ENCODE measurements around the gene SYNE4.
"Not testable (repeated sequence)": the region's sequence is repeated elsewhere in the genome, so short reads cannot be mapped to it uniquely, and the experiment has no call there.

The SYNE4 gene

GRCh38 chr19:35975608-35976214 lies 32.9 kb downstream of the SYNE4 start:
- no peak overlapping the region for H3K27ac ChIP-seq (ENCODE audit: low read depth, low read length)
- H3K4me3 ChIP-seq (ENCODE audit: low read depth in 1 of 2, low read length in 2 of 2) = no peak overlapping the region
- H3K36me3 ChIP-seq (ENCODE audit: control insufficient read depth in 1 of 2, insufficient read depth in 2 of 2, low read length in 2 of 2) = no peaks in the 10 kb centered on the region
- H3K9ac ChIP-seq (ENCODE audit: low read depth in 1 of 2, low read length in 2 of 2) = no peak overlapping the region
- H3K4me1 ChIP-seq (ENCODE audit: control insufficient read depth in 1 of 2, insufficient read depth in 2 of 2, low read length in 2 of 2) = no peaks in the 10 kb centered on the region
- H3K27me3 ChIP-seq (ENCODE audit: control insufficient read depth in 1 of 2, insufficient read depth in 2 of 2, low read length in 2 of 2) = peaks cover 0 to 12% of the 10 kb centered on the region in 2 donors
- H3K9me3 ChIP-seq (ENCODE audit: control insufficient read depth in 1 of 2, low read length in 2 of 2) = no peaks in the 10 kb centered on the region

DNA sequence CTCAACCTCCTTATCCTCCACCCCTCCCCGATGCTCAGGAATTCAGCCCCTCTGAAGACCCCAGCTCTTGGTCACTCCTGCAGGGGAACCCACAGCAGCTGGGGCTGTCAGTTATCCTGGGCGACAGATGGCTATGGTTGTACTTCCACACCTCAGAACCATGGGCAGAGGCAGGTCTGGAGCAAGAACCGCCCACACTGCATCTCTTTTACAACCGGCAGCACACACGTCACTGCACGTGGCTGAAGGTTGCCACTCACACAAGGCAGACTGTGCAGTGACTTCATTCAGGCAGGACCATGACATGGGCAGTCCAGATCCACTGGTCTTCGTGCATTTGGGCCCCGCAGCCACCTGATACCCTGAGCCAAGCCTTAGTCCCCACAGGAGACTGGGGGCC lies 35.1 kb downstream of the SYNE4 start:
- no peak overlapping the region for H3K9ac ChIP-seq (ENCODE audit: low read depth in 1 of 2, low read length in 2 of 2)
- H3K27me3 ChIP-seq (ENCODE audit: control insufficient read depth in 1 of 2, insufficient read depth in 2 of 2, low read length in 2 of 2) = peaks cover 0 to 5% of the 10 kb centered on the region in 2 donors
- no peak overlapping the region for H3K27ac ChIP-seq (ENCODE audit: low read depth, low read length)

GRCh38 chr19:35966771-35967170 lies 41.8 kb downstream of the SYNE4 start:
- no peak overlapping the region for H3K27ac ChIP-seq (ENCODE audit: low read depth, low read length)
- H3K9me3 ChIP-seq (ENCODE audit: control insufficient read depth in 1 of 2, low read length in 2 of 2) = no peaks in the 10 kb centered on the region
- H3K4me1 ChIP-seq (ENCODE audit: control insufficient read depth in 1 of 2, insufficient read depth in 2 of 2, low read length in 2 of 2) = no peaks in the 10 kb centered on the region
- no peak overlapping the region for H3K9ac ChIP-seq (ENCODE audit: low read depth in 1 of 2, low read length in 2 of 2)
- no peaks in the 10 kb centered on the region for H3K36me3 ChIP-seq (ENCODE audit: control insufficient read depth in 1 of 2, insufficient read depth in 2 of 2, low read length in 2 of 2)
- H3K4me3 ChIP-seq (ENCODE audit: low read depth in 1 of 2, low read length in 2 of 2) = no peak overlapping the region
- H3K27me3 ChIP-seq (ENCODE audit: control insufficient read depth in 1 of 2, insufficient read depth in 2 of 2, low read length in 2 of 2) = peaks cover 0 to 9% of the 10 kb centered on the region in 2 donors

More for the DNA sequence above, 35.1 kb downstream of the SYNE4 start:
- Histone ChIP-seq H3K4me3 (ENCODE audit: low read depth in 1 of 2, low read length in 2 of 2) (no peak overlapping the region), H3K4me1 (ENCODE audit: control insufficient read depth in 1 of 2, insufficient read depth in 2 of 2, low read length in 2 of 2) (no peaks in the 10 kb centered on the region), H3K9me3 (ENCODE audit: control insufficient read depth in 1 of 2, low read length in 2 of 2) (no peaks in the 10 kb centered on the region), H3K36me3 (ENCODE audit: control insufficient read depth in 1 of 2, insufficient read depth in 2 of 2, low read length in 2 of 2) (no peaks in the 10 kb centered on the region)

GRCh38 chr19:35963514-35963913 lies 45.1 kb downstream of the SYNE4 start:
- Histone ChIP-seq H3K27ac (ENCODE audit: low read depth, low read length) (no peak overlapping the region), H3K27me3 (ENCODE audit: control insufficient read depth in 1 of 2, insufficient read depth in 2 of 2, low read length in 2 of 2) (peaks cover 14 to 15% of the 10 kb centered on the region in 2 donors), H3K4me1 (ENCODE audit: control insufficient read depth in 1 of 2, insufficient read depth in 2 of 2, low read length in 2 of 2) (no peaks in the 10 kb centered on the region), H3K4me3 (ENCODE audit: low read depth in 1 of 2, low read length in 2 of 2) (no peak overlapping the region), H3K36me3 (ENCODE audit: control insufficient read depth in 1 of 2, insufficient read depth in 2 of 2, low read length in 2 of 2) (no peaks in the 10 kb centered on the region), H3K9me3 (ENCODE audit: control insufficient read depth in 1 of 2, low read length in 2 of 2) (no peaks in the 10 kb centered on the region), H3K9ac (ENCODE audit: low read depth in 1 of 2, low read length in 2 of 2) (no peak overlapping the region)

DNA sequence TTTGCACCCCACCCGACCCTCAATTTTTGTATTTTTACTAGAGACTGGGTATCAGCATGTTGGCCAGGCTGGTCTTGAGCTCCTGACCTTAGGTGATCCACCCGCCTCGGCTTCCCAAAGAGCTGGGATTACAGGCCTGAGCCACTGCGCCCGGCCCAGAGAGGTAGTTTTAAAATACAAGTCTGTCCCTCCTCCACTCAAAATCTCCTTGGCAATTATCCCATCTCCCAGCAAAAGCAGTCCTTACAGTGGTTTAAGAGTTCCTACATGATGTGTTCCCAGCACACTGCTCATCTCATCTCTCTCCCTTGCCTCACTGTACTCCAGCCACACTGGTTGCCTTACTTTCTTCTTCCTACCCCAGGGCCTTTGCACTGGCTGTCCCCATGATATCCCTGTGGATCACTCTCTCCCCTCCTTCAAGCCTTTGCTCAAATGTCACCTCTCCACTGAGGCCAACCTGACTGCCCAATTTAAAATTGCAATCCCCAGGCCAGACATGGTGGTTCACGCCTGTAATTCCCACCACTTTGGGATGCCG lies 48.1 kb downstream of the SYNE4 start:
- no peak overlapping the region for H3K27ac ChIP-seq (ENCODE audit: low read depth, low read length)
- no peak overlapping the region for H3K4me3 ChIP-seq (ENCODE audit: low read depth in 1 of 2, low read length in 2 of 2)
- no peaks in the 10 kb centered on the region for H3K36me3 ChIP-seq (ENCODE audit: control insufficient read depth in 1 of 2, insufficient read depth in 2 of 2, low read length in 2 of 2)
- H3K4me1 ChIP-seq (ENCODE audit: control insufficient read depth in 1 of 2, insufficient read depth in 2 of 2, low read length in 2 of 2) = no peaks in the 10 kb centered on the region
- H3K27me3 ChIP-seq (ENCODE audit: control insufficient read depth in 1 of 2, insufficient read depth in 2 of 2, low read length in 2 of 2) = peaks cover 17 to 23% of the 10 kb centered on the region in 2 donors
- no peak overlapping the region for H3K9ac ChIP-seq (ENCODE audit: low read depth in 1 of 2, low read length in 2 of 2)
- no peaks in the 10 kb centered on the region for H3K9me3 ChIP-seq (ENCODE audit: control insufficient read depth in 1 of 2, low read length in 2 of 2)

- no peaks in the 10 kb centered on the region for H3K4me1 ChIP-seq (ENCODE audit: control insufficient read depth in 1 of 2, insufficient read depth in 2 of 2, low read length in 2 of 2)
- no peak overlapping the region for H3K9ac ChIP-seq (ENCODE audit: low read depth in 1 of 2, low read length in 2 of 2)
- H3K36me3 ChIP-seq (ENCODE audit: control insufficient read depth in 1 of 2, insufficient read depth in 2 of 2, low read length in 2 of 2) = no peaks in the 10 kb centered on the region
- H3K27ac ChIP-seq (ENCODE audit: low read depth, low read length) = no peak overlapping the region
- peaks cover 16 to 23% of the 10 kb centered on the region in 2 donors for H3K27me3 ChIP-seq (ENCODE audit: control insufficient read depth in 1 of 2, insufficient read depth in 2 of 2, low read length in 2 of 2)
- H3K9me3 ChIP-seq (ENCODE audit: control insufficient read depth in 1 of 2, low read length in 2 of 2) = no peaks in the 10 kb centered on the region
- peak overlapping the region in 1 of 2 donors; percentile 45 for H3K4me3 ChIP-seq (ENCODE audit: low read depth in 1 of 2, low read length in 2 of 2)
Measured at GRCh38 chr19:35959968-35960320, 48.7 kb downstream of the SYNE4 start.

DNA sequence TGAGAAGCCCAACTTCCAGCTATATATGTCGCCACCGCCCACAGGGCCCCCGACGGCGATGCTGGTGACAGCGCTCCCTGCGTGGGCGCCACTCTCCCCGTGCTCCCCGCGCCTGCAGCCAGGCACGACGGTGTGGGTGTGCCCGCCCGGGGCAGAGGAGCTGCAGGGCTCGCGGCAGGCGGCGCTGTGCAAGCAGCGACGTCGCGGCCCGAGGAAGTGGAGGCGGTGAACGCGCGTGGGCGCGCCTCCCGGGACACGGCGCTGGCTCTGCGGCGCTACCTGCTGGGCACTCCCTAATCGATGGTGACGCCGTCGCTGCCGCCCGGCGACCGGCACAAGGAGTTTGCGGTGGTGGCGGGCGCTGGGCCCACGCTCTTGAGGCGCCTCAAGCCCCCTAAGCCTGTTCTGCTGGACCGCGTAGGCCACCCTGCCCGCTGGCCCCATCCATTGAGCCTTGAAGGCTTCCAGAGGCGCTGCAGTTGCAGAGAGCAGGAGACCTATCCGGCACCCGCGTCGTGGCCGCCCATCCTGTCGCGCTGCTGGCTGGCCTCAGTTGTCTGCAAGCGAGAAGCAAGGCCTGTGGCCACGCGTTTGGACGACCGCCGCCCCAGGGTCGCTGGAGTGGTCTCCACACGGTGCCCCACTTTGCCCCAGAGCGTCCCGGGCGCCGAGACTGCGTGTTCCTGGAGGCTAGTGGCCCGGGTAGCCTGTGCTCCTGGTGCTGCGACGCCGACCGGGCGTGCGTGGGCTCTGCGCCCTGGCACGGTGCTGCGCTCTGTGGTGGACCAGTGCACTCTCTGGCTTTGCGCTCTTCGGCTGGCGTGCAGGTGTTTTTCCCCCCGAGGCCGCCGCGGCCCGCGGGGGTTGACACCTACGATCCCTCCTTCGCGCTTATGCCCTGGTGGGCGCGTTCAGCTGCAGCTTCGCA lies 49.3 kb downstream of the SYNE4 start:
- Histone ChIP-seq H3K9me3 (ENCODE audit: control insufficient read depth in 1 of 2, low read length in 2 of 2) (no peaks in the 10 kb centered on the region), H3K36me3 (ENCODE audit: control insufficient read depth in 1 of 2, insufficient read depth in 2 of 2, low read length in 2 of 2) (no peaks in the 10 kb centered on the region), H3K4me3 (ENCODE audit: low read depth in 1 of 2, low read length in 2 of 2) (peak overlapping the region in 1 of 2 donors; percentile 45), H3K4me1 (ENCODE audit: control insufficient read depth in 1 of 2, insufficient read depth in 2 of 2, low read length in 2 of 2) (no peaks in the 10 kb centered on the region), H3K9ac (ENCODE audit: low read depth in 1 of 2, low read length in 2 of 2) (no peak overlapping the region), H3K27ac (ENCODE audit: low read depth, low read length) (no peak overlapping the region), H3K27me3 (ENCODE audit: control insufficient read depth in 1 of 2, insufficient read depth in 2 of 2, low read length in 2 of 2) (peaks cover 16 to 23% of the 10 kb centered on the region in 2 donors)

DNA sequence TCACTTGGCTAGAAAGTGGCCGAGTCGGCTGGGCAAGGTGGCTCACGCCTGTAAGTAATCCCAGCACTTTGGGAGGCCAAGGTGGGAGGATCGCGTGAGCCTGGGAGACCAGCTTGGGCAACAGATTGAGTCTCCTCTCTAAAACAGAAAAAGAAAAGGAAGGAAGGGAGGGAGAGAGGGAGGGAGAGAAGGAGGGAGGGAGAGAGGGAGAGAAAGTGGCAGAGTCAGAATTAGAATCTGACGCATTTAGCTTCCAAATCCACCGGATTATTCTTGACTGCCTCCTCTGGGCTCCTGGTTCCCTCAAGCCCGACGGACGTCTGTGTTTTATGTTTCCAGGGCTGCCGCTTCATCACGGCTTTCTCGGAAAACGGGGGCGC lies 50.0 kb downstream of the SYNE4 start:
- Histone ChIP-seq H3K27ac (ENCODE audit: low read depth, low read length) (no peak overlapping the region), H3K4me3 (ENCODE audit: low read depth in 1 of 2, low read length in 2 of 2) (no peak overlapping the region), H3K4me1 (ENCODE audit: control insufficient read depth in 1 of 2, insufficient read depth in 2 of 2, low read length in 2 of 2) (no peaks in the 10 kb centered on the region), H3K9me3 (ENCODE audit: control insufficient read depth in 1 of 2, low read length in 2 of 2) (no peaks in the 10 kb centered on the region), H3K36me3 (ENCODE audit: control insufficient read depth in 1 of 2, insufficient read depth in 2 of 2, low read length in 2 of 2) (no peaks in the 10 kb centered on the region), H3K9ac (ENCODE audit: low read depth in 1 of 2, low read length in 2 of 2) (no peak overlapping the region), H3K27me3 (ENCODE audit: control insufficient read depth in 1 of 2, insufficient read depth in 2 of 2, low read length in 2 of 2) (peaks cover 16 to 23% of the 10 kb centered on the region in 2 donors)

- H3K4me1 ChIP-seq (ENCODE audit: control insufficient read depth in 1 of 2, insufficient read depth in 2 of 2, low read length in 2 of 2); H3K4me3 ChIP-seq (ENCODE audit: low read depth in 1 of 2, low read length in 2 of 2); H3K9ac ChIP-seq (ENCODE audit: low read depth in 1 of 2, low read length in 2 of 2); H3K27ac ChIP-seq (ENCODE audit: low read depth, low read length); H3K36me3 ChIP-seq (ENCODE audit: control insufficient read depth in 1 of 2, insufficient read depth in 2 of 2, low read length in 2 of 2); H3K9me3 ChIP-seq (ENCODE audit: control insufficient read depth in 1 of 2, low read length in 2 of 2): not testable (repeated sequence)
- H3K27me3 ChIP-seq (ENCODE audit: control insufficient read depth in 1 of 2, insufficient read depth in 2 of 2, low read length in 2 of 2) = peaks cover 13 to 23% of the 10 kb centered on the region in 2 donors
Measured at GRCh38 chr19:35957411-35957810, 51.2 kb downstream of the SYNE4 start.
